SK-N-MC (cell line): ENCODE results near the gene MLANA.

Experiments
- EZH2 ChIP-seq: fragments of 200-600 bp; sonication (generic); IDR thresholded peaks from one replicate; pipeline ENCODE4 v1.6.1; 2017; ENCODE audit warnings: antibody characterized with exemption
- POLR2AphosphoS5 ChIP-seq: IDR thresholded peaks from 2 replicates; pipeline ENCODE4 v1.6.1; 2012; ENCODE audit warnings: mild to moderate bottlenecking, low read depth, low read length, borderline replicate concordance

GRCh38 chr9:5853617-5854016 is 37.1 kb upstream of the MLANA start:
- no peak for TF ChIP-seq EZH2
- TF ChIP-seq POLR2AphosphoS5: no peak
